Heart left ventricle (tissue), 16 donors: ENCODE results near the gene SIPA1. TPM values are rescaled to one million over a fixed set of nuclear protein-coding genes. Genes with fewer than 3 reads are reported as not detected.
A peak's percentile ranks its signal among the peaks of the same experiment; 100 is the strongest.

Source experiments
- ATAC-seq, 4 donors: fragments of 200-7000 bp; cut with Tn5 transposase; one replicate each; pipeline ENCODE4 v1.9.1; 2020 to 2022; ENCODE audit warnings: moderate library complexity in 4 of 4, mild to moderate bottlenecking in 3 of 4, moderate number of reproducible peaks in 1 of 4
- DNase-seq, 5 donors: peaks; one replicate each; pipeline ENCODE4 v3.0.0-alpha.2; 2020
- H3K27ac ChIP-seq, 12 donors: fragments of 200-600 bp; sonication (generic) in 4 of 12; one replicate each; pipeline versions ENCODE4 v1.5.0 to v1.8.0; 2016 to 2022; ENCODE audit warnings: mild to moderate bottlenecking in 2 of 12
- H3K27me3 ChIP-seq, 9 donors: fragments of 200-600 bp; sonication (generic) in 2 of 9; one replicate each; pipeline versions ENCODE4 v1.5.1 to v1.8.0; 2016 to 2022; ENCODE audit warnings: mild to moderate bottlenecking in 3 of 9
- H3K36me3 ChIP-seq, 9 donors: fragments of 200-600 bp; sonication (generic) in 2 of 9; one replicate each; pipeline versions ENCODE4 v1.5.0 to v1.8.0; 2018 to 2022; ENCODE audit warnings: mild to moderate bottlenecking in 2 of 9
- H3K4me1 ChIP-seq, 12 donors: fragments of 200-600 bp; sonication (generic) in 4 of 12; one replicate each; pipeline versions ENCODE4 v1.5.0 to v1.8.0; 2016 to 2022; ENCODE audit warnings: mild to moderate bottlenecking in 3 of 12
- H3K4me3 ChIP-seq, 12 donors: fragments of 200-600 bp; sonication (generic) in 4 of 12; one replicate each; pipeline versions ENCODE4 v1.5.0 to v1.8.0; 2017 to 2022; ENCODE audit warnings: mild to moderate bottlenecking in 9 of 12, moderate library complexity in 4 of 12
- H3K9me3 ChIP-seq, 12 donors: fragments of 200-600 bp; sonication (generic) in 4 of 12; one replicate each; pipeline versions ENCODE4 v1.5.0 to v1.8.0; 2016 to 2022; ENCODE audit warnings: mild to moderate bottlenecking in 1 of 12
- POLR2A ChIP-seq, 2 donors: fragments of 450-650 bp; IDR thresholded peaks; one replicate each; pipeline ENCODE4 v1.6.1; 2017; ENCODE audit warnings: antibody characterized with exemption in 2 of 2, mild to moderate bottlenecking in 2 of 2, moderate library complexity in 2 of 2
- WGBS, 4 donors: extraction: QIAGEN DNeasy Blood & Tissue Kit in 2 of 4; methylation state at CpG; one replicate each; pipeline versions ENCODE4 v1.1.5 to v1.1.7; 2013 to 2018; 5-methylcytosine and 5-hydroxymethylcytosine counted together
- intact Hi-C, 10 donors: fragments of 100-400 bp; cut with DNase I; formaldehyde crosslinking; loops; one replicate each; pipeline versions ENCODE4 v1.11.1 to v1.14.2; 2022
- polyA plus RNA-seq, 2 donors: library from polyadenylated mRNA; stranded (reverse); fragments of 200-250 nt; gene quantifications; one replicate each; pipeline ENCODE4 v1.2.3, GENCODE V29; 2013
- total RNA-seq, 9 donors: library from RNA; depleted of rRNA in 2 of 9; stranded (reverse); fragments of >200 nt in 2 of 9; fragmentation: NEBNext Ultra II Directional in 3 of 9; extraction: Animal tissue kit (Norgen Biotek cat#: 25700) in 3 of 9; gene quantifications; one replicate each; pipeline versions ENCODE4 v1.1.0 to v1.2.4, GENCODE V29; 2016 to 2023
- TF ChIP-seq, protein P1 (sequence below), 12 donors: fragments of 200-600 bp; sonication (generic) in 4 of 12; IDR thresholded peaks; one replicate each; pipeline versions ENCODE4 v1.5.0 to v1.8.0; 2018 to 2022; ENCODE audit warnings: antibody characterized with exemption in 12 of 12, mild to moderate bottlenecking in 5 of 12
- donor health status: ischemic (EF 13 %, LVEDD 7.1; RV severe dilation, severe dysfunction).
- donor health status: healthy with polysubstance abuse.
- donor health status: DM: no; HTN: yes; CAD: no.
- donor health status: DM: no; HTN: no; CAD: no.
- donor health status: ischemic (EF 25% LVEDD 6.9; RV normal size, moderate dysfunction).
- donor health status: ischemic (EF 25% LVEDD 5.7; RV mildly dilated, moderate dysfunction).
- donor health status: healthy.
- donor health status: DM: yes; HTN: yes; CAD: no.
- donor health status: ischemic (EF 35%, LVEDD 5.7; RV mildly dilated, moderate dysfunction).
- donor health status: nonischemic (EF 11% LVEDD 7.7; RV severe dilation, severe dysfunction).
- donor health status: DM: yes; HTN: yes; CAD: no.
- donor health status: PGD.
- donor health status: ischemic (EF 29% LVEDD 5.4; RV normal size, mild dysfunction).
- donor health status: nonischemic (EF 23%, LVEDD 6.1; RV moderate dilation, normal function).

SIPA1 gene
- total and polyA plus RNA-seq, 11 donors, result 17.0 to 63.3 (median 26.5) TPM

GRCh38 chr11:65595543-65596281, 42.2 kb upstream of the SIPA1 start, which contains the start of gene KCNK7:
TSS of gene KCNK7 (minus strand) at chr11:65595800. CDS start at chr11:65595772, 28 bp downstream.
- peak in 1 of 5 donors; percentile 43 for DNase-seq
- intact Hi-C loops, result loop anchor here in 3 of 10 donors (5.0 to 10.0 kb wide), 3 partner anchors 51 to 221 kb away; no protein-coding TSS in a partner anchor
- no peak within 1 kb of the TSS for H3K27ac ChIP-seq
- H3K9me3 ChIP-seq, result no peaks in the 10 kb centered on the region
- ATAC-seq, result peak in 1 of 4 donors; percentile 1
- H3K4me3 ChIP-seq, result no peak within 1 kb of the TSS
- WGBS, 4 donors, result 69 to 75% (median 71%) methylated on average over 9 to 12 of the region's 12 CpGs
- H3K4me1 ChIP-seq, result peaks cover 0 to 34% (median 21%) of the 10 kb centered on the region in 12 donors
- no peaks in the 10 kb centered on the region for H3K27me3 ChIP-seq
- peaks cover 2 to 70% (median 55%) of the 10 kb centered on the region in 9 donors for H3K36me3 ChIP-seq
- no peak for TF ChIP-seq POLR2A (IDR thresholded peaks at IDR 0.05)
- TF ChIP-seq, protein P1, sequence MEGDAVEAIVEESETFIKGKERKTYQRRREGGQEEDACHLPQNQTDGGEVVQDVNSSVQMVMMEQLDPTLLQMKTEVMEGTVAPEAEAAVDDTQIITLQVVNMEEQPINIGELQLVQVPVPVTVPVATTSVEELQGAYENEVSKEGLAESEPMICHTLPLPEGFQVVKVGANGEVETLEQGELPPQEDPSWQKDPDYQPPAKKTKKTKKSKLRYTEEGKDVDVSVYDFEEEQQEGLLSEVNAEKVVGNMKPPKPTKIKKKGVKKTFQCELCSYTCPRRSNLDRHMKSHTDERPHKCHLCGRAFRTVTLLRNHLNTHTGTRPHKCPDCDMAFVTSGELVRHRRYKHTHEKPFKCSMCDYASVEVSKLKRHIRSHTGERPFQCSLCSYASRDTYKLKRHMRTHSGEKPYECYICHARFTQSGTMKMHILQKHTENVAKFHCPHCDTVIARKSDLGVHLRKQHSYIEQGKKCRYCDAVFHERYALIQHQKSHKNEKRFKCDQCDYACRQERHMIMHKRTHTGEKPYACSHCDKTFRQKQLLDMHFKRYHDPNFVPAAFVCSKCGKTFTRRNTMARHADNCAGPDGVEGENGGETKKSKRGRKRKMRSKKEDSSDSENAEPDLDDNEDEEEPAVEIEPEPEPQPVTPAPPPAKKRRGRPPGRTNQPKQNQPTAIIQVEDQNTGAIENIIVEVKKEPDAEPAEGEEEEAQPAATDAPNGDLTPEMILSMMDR (IDR thresholded peaks at IDR 0.05), result no peak

- WGBS, 4 donors, result 70 to 86% (median 79%) methylated on average over 6 of the region's 6 CpGs
- TF ChIP-seq, protein P1 (IDR thresholded peaks at IDR 0.05), result no peak
- no peak for TF ChIP-seq POLR2A (IDR thresholded peaks at IDR 0.05)
Measured at GRCh38 chr11:65596520-65596919, 41.4 kb upstream of the SIPA1 start.

GRCh38 chr11:65598258-65598699, 39.6 kb upstream of the SIPA1 start:
- intact Hi-C loops, result loop anchor here in 3 of 10 donors (5.0 to 10.0 kb wide), 3 partner anchors 53 to 223 kb away; no protein-coding TSS in a partner anchor
- ATAC-seq (no peak), DNase-seq (no peak)
- Histone ChIP-seq H3K9me3 (no peaks in the 10 kb centered on the region), H3K4me3 (no peak overlapping the region), H3K27me3 (no peaks in the 10 kb centered on the region), H3K36me3 (peaks cover 2 to 67% (median 58%) of the 10 kb centered on the region in 9 donors), H3K27ac (no peak overlapping the region), H3K4me1 (peaks cover 0 to 29% (median 14%) of the 10 kb centered on the region in 12 donors)
- 89 to 94% (median 91%) methylated on average over 13 to 16 of the region's 16 CpGs for WGBS, 4 donors
- TF ChIP-seq, protein P1 (IDR thresholded peaks at IDR 0.05), result no peak
- no peak for TF ChIP-seq POLR2A (IDR thresholded peaks at IDR 0.05)

More at GRCh38 chr11:65596520-65596919, 41.4 kb upstream of the SIPA1 start:
- no peak for ATAC-seq
- no peak for DNase-seq
- intact Hi-C loops, result loop anchor here in 3 of 10 donors (5.0 to 10.0 kb wide), 3 partner anchors 52 to 222 kb away; no protein-coding TSS in a partner anchor
- Histone ChIP-seq H3K36me3 (peaks cover 2 to 69% (median 52%) of the 10 kb centered on the region in 9 donors), H3K27me3 (no peaks in the 10 kb centered on the region), H3K4me3 (no peak overlapping the region), H3K4me1 (peaks cover 0 to 34% (median 21%) of the 10 kb centered on the region in 12 donors), H3K27ac (no peak overlapping the region), H3K9me3 (no peaks in the 10 kb centered on the region)
